Measurements from ENCODE around the gene MAP3K7CL.
"Not testable (repeated sequence)": the region's sequence is repeated elsewhere in the genome, so short reads cannot be mapped to it uniquely, and the experiment has no call there.

Gene MAP3K7CL

DNA sequence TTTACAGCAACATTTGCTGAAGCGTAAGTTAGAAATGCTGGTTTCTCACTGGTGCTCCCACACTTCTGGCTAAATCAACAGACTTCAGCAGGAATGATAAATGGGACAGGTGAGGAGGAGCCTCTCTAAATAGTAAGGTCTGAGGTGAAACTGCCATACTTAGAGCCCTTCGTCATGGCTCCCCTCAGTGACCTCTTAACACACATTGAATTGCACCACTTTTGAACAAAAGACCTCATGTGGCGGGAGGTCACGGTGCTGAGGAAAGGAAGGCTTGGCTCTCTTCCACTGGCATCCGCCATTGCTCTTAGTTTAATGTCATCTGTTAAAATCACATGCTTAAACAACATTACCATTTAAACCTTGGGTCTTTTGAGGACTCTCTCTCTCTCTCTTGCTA, 3.4 kb downstream of the MAP3K7CL start:
- no peak for DNase-seq

DNA sequence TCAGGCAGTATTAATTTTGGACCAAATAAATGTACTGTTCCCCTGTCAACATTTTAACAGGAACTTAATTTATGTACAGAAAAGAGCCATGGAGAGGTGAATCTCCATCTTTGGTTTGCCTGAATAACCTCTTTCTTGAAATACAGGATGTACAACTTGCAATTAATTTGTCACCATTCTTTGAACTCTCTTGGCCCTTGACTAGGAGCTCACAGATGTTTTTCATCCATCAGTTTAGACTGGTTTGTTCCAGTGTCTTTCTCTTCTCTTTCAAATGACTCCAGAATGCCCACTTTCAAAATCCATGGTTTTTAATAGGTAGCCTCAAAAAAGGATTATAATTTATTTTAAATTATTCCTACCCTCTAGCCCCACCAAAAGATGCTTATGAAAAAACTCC, 5.0 kb downstream of the MAP3K7CL start:
- no peak for DNase-seq

DNA sequence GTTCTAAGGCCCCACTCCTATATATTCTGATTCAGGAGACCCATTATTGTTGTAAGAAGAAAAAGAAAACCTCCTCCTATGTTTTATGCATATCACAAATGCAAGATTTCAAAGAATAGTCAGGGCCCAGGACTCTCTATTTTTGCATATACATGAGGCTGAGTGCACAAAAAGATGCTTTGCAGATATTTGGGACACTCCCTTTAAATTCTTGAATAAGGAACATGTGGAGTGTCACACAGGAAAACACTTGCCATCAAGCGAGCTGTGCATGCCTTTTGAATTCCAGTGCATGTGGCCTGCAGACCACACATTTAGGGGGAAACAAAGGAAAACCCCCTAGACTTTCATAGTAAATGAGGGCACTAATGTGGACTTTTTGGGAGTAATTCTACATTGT, 5.6 kb downstream of the MAP3K7CL start:
- DNase-seq = no peak

DNA sequence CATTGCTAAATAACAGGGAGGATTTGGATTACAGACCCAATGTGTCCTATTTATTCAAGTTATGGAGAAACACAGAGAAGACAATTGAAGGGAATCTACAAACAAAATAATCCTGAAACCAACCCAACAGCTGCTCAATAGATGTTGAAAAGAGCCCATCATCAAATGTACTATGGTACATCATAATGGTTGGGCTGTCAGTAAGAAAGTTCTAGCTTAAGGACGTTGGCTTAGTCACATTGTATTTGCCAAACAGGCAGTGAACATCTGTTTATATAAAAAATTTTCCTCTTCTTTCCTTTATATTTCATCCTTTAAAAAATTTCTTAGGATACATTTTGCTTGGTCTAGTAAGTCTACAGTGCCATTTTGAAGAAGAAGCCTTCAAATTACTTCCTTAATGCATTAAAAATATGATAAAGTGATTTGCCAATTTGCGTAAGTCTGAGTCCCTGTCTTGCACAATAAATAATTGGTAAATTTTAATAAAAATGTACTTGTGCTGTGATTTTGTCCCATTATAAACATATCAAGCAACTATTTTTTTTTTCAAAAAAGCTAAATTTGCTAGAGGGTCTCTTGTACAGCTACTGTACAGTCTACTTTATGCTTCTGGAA, 14.4 kb downstream of the MAP3K7CL start:
- DNase-seq = no peak

DNA sequence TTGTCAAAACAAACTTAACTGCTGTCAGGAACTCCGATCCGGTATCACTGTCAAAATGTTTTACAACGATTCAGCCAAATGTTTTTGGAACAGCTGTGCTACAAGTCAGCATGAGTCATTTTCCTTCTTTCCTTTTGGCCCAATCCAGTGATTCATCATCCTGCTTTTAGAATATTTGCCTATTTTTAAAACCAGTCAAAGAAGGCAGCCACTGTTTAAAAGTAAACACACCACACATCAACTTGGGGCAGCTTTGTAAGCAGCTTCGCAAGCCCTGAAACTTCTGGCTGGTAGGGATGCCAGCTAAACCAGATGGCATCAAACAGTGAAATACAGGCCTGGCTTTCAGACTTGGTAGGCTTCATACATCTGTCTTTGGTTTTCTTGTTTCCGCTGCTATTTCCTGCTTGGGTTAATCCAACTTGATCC, 14.9 kb downstream of the MAP3K7CL start:
- DNase-seq = no peak

DNA sequence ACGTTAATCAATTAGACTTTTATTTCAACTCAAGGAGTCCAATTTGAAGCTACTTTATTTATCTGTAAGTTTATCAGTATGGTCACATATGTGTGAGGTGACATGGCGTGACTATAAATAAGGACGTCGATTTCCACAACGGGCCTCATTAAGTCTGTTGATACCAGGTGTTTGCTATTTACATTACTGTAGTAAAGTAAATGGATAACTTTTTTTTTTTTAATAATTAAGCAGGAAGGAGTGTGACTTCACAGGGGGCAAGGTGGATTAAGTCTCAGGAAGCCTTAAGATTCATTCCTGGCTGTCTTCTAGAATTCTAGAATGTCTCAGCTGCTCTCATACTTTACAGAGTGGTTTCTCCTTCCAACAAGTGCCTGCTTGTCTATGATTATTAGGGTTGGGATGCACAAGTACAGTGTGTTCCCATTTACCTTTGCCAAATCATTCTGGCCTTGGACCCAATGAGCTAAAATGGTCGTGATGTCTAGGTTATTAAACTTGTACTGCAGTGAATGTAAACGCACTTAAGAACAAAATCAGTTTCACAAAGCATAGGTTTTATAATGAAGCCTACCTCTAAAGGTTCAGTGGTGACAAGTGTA, 15.5 kb downstream of the MAP3K7CL start:
- DNase-seq = no peak

DNA sequence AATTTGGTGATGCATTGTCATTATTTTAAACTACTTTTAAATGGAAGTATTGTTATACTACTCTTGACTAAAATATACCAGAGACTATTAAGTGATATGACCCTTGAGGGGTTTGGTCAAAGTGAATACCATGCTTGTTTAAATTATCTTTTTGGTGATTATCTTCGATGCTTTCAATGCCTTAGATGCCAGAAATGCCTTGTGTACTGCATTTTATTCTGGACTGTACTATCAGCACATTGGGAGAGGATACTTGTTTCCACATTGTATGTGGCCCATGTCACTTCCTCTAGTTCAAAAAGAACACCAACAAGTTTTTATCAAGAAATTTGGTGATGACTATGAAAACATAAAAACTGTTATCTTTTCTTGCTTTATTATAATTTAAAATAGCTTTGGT, 16.3 kb downstream of the MAP3K7CL start:
- DNase-seq = no peak

DNA sequence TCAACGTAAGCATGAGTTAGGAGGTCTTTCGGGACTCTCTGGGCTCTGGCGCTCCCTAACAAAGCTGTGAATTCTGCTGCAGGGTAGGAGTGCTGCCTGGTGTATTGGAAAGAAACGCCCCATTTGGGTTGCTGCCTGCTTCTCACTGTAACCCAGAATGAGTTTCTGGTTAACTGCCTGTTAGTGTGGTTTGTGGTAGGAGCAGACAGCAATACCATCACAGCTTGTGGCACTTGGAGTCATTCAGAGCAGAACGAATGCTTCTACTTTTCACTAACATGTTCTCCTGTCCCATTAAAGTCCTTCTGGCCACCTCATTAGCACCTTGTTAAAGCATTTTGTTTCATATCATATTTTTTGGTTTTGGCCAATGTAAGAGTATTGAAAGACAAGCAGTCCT, 18.1 kb downstream of the MAP3K7CL start:
- DNase-seq = no peak

DNA sequence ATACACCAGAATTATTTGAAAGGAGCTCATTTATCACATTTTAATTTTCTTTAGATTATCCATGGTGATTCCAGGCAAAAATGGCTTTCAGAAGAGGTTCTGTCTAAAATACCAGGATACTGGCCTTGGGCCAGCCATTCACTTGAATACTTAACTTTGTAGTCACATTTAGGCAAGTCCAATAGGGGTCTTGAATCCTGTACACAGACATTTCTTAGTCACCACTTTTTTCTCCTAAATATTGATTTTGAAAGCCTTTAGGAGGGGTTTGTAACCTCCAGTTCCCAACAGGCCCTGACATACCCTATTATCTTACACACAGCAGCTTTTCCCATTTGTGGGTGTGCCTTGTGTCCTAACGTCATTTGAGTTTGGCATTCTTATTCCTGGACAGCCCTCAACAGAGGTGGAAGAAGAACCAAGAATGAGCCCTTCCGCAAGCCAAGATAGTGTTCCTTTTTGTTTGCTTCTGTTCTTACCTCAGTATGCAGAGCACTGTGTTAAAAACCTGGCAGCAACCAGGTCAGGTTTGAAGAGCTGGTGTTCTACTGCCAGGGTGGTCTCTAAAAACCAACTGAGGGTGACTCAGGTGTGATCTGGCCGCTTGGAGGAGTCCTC, 19.5 kb downstream of the MAP3K7CL start:
- no peak for DNase-seq

DNA sequence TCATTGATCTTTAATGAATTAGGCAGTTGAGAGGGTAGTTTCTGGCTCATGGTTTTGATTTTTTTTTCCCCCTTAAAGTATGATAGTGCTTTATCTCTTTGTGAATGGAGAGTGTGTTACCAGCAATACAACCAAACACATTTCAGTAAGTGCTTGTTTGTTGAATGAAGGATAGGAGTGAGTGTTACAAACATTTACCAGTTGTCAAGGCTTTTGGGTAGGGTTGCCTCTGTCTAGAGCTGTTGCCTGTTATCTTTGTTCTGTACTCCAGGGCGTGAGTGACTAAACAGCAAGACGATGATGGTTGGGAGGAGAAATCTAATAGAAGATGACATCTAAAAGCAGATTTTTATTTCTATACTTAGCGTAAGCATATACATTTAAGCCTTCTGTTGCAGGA, 21.5 kb downstream of the MAP3K7CL start:
- DNase-seq = no peak

DNA sequence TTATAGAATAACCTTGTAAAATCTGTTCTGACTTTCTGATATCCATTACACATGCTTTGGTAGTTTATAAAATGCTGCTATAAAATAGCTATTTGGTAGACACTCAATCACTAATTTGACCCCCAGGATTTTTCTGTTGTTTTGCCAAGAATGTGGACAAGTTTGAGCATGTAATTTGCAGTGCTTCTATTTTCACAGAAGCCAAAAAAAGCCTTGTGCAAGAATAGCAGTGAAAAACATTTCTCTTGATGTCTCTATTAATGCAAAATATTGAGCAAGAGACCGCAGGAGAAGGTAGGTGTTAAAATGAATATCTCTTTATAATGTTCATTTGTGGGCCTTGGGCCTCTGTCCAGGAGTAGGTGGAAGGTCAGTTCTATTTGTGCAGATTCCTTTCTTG, 22.5 kb downstream of the MAP3K7CL start:
- no peak for DNase-seq

DNA sequence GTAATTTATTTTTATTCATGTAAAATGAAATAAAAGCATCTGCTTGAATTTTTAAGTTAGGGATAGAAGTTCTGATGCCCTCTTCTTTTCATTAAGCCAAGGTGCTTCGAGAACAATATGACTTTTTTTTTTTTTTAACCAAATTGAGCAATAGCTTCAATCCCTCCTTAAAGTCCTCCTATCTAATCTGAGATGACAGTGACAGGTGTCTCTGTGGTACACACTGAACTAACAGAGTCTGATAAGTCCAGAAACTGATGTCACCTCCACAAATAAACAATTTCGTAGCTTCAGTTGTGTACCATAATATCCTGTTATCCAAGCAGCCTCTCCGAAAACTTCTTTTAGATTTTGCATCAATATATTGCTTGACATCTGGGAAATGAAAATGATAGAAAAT, 23.8 kb downstream of the MAP3K7CL start:
- no peak for DNase-seq

DNA sequence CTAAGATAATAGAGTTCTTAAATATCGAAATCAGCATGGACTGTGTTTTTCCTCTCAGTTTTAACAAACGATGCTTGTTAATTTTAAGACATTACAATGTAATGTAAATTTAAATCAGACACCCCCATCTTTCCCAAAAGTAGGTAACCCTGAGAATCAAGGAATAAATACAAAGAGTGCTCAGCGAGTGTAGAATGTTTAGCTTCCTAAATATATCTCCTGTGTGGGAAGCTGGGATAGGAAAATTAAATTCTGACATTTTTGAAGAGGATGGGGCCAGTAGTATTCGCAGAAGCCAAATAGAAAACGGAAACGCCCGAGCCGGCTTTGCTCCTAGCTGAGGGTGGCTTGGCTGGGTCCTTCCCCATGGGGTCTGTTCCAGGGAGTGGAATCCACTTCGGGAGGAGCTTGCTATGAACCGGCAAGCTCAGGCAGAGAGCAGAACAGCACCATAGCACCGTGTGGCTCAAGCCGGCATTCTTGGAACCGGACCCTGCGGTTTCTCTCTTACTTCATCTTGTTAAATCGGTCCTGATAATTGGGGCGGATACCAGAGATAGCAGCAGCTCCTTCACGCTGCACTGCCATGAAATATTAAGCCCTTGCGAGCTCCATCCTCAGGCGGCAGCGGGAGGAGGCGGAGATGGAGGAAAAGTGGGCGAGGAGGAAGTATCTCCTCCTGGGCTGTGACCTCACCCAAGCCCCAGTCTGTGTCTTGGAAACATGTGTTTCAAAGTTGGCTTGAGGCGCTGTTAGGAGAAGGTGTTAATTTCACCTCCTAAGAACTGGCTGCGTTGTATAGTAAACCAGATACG, 24.9 kb downstream of the MAP3K7CL start:
- DNase-seq = no peak

DNA sequence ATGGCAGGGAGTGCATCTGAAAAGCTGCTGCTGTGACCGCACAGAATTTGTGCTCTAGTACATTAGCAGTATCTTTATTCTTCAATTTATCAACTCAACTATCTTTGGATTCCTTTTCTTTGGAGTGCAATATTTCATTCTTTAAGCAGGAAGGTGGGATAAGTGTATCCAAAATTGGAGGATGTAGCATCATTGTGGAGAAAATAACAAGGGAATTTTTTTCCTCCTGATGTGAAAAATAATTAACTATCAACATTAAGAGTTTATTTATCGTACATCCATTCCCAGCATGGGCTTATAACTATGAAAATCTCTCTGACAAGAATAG, 25.5 kb downstream of the MAP3K7CL start:
- DNase-seq = no peak

DNA sequence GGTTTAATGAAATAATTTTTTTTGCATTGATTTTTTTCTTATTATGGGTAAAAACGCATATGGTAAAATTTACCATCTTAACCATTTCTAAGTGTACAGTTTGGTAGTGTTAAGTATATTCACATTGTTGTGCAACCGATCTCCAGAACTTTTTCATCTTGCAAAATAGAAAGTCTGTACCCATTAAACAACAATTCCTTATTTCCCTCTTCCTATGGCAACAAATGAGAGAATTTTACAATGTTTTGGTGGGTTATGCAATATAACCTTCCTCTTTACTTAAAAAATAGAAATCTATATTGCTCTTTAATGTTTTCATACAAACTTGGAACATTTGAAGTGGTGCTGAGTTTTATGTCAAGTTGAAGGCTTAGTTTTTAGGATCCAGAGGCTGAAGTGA, 26.6 kb downstream of the MAP3K7CL start:
- DNase-seq = no peak

DNA sequence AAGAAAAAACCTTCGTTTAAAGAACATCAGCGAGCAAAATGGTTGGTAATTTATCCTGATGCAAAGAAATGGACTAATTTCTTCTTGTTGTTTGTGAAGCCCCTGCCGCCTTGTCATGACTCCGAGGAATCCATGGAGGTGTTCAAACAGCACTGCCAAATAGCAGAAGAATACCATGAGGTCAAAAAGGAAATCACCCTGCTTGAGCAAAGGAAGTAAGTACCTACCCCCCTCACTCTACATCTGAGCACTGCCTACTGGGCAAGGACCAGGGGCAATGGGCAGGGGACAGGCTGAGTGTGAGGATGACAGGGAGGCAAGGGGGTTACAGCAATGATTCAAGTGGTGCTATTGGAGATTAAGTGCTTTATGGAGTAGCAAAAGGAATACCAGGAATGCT, 29.4 kb downstream of the MAP3K7CL start:
- no peak for DNase-seq

DNA sequence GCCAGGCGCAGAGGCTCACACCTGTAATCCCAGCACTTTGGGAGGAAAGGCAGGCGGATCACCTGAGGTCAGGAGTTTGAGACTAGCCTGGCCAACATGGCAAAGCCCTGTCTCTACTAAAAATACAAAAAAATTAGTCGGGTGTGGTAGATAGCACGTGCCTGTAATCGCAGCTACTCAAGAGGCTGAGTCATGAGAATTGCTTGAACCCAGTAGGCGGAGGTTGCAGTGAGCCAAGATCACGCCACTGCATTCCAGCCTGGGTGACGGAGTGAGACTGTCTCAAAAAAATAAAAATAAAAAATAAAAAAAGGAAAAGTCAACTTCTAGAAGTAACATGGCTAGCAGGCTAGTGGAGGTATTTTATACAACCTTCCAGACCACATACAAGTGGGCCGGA, 32.4 kb downstream of the MAP3K7CL start:
- peak; percentile 58 for DNase-seq

DNA sequence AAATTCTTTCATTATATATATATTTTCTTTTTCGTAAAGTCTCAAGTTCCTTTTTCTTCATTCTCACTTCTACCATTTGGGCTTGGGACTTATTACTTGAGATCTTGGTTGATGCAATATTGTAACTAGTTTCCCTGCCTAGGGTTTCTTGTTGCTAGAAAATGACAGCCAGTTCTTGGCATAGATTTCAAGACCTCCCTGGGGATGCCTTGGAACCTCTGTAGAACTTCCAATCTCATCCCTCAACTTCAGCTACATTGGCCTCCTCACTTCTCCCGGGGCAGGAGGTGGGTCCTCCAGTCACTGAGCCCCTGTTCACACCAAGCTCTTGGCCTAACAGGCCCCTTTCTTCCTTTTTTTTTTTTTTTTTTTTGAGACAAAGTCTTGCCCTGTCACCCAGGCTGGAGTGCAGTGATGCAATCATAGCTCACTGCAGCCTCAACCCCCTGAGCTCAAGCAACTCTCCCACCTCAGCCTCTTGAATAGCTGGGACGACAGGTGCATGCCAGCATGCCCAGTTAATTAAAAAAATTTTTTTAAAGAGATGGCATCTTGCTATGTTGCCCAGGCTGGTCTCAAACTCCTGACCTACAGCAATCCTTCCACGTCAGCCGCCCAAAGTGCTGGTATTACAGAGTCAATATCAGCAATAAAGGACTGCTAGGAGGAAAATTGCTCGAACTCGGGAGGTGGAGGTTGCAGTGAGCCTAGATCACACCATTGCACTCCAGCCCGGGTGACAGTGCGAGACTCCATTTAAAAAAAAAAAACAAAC, 33.1 kb downstream of the MAP3K7CL start:
- DNase-seq = no peak

DNA sequence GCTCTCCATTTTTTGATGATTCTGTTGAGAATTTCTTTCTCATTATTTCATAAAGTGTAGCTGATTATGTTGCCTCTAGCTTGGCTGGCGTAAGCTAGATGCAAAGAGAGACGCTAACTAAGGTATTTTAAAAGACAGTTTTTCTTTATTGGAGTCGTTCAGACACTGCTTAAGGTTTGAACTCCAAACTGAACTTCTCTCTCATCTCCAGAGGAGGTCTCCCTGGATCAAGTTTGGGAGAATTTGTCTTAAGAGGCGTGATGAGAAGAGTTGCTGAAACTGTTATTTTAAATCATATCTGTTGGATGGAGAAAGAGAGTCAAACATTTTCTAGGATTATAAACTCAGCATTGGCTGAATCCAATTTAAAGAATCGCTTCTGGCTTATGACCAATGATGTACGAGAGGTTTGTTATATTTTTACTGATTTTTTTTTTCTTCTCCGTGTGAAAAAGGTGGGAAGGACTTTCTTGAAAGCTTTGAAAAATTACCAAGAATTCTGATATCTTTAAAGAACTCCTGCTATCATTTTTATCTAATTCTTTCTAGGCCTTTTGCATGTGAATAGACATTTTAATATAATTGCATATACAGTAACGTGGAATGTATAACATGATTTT, 34.0 kb downstream of the MAP3K7CL start:
- no peak for DNase-seq

DNA sequence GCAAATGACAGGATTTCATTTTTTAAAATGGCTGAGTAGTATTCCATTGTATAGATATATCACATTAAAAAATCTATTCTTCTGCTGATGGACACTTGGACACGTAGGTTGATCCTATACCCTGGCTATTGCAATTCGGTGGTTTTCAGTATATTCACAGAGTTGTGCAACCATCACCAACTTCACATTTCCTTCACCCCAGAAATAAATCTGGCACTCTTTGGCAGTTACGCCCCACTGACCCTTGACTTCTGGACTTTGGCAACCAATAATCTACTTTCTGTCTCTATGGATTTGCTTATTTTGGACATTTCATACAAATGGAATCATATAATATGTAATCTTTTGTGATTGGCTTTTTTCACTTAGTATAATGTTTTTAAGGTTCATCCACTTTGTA, 35.9 kb downstream of the MAP3K7CL start:
- DNase-seq = peak; percentile 9

DNA sequence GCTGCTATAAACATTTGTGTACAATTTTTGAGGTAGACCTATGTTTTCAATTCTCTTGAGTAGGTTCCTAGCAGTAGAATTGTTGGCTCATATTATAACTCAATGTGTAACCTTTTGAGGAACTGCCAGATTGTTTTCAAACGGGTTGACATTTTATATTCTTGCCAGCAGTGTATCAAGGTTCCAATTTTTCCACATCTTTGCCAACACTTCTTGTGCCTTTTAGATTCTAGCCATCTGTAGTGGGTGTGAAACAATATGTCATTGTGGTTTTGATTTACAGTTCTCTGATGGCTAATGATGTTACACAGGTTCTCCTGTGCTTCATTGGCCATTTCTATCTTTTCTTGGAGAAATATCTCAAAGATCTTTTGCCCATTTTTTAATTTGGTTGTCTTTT, 36.4 kb downstream of the MAP3K7CL start:
- DNase-seq = no peak

DNA sequence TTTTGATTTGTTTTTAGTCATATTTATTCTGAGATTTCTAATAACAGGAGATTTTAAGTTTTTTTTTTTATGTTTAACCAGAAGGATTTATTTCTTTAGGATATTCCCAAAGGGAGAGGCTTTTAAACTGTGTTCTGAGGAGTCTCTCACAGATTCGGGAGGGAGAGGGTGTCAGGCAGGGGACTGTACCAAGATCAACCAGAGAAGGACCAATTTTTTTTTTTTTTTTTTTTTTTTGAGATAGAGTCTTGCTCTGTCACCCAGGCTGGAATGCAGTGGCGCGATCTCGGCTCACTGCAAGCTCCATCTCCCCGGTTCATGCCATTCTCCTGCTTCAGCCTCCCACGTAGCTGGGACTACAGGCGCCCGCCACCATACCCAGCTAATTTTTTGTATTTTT, 37.0 kb downstream of the MAP3K7CL start:
- not testable (repeated sequence) for DNase-seq

DNA sequence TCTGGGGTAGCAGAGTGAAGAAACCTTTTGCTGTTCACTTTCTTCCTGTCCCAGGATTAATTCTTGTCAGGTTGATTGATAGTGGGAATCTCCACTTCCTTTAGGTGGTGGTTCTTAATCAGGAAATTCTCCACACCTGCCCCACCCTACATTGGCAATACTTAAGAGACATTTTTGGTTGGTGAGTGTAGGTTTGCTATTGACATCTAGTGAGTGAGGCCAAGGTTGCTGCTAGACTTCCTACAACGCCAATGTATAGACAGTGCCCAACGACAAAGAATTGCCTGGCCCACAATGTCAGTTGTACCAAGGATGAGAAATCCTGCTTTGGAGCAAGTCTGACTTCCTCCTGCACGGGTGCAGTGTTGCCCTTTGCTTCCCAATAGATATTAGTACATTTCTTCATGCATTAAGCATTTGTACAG, 38.5 kb downstream of the MAP3K7CL start:
- no peak for DNase-seq
